PFSK-1 (cell line): ENCODE measurements around the gene TAGLN2.

Experiments
- POLR2AphosphoS5 ChIP-seq: IDR thresholded peaks from 2 replicates; pipeline ENCODE4 v1.6.1; 2012; ENCODE audit warnings: low read depth, mild to moderate bottlenecking, control low read depth, low read length, moderate library complexity
- TAF1 ChIP-seq: IDR thresholded peaks from 2 replicates; pipeline ENCODE4 v1.6.1; 2012; ENCODE audit warnings: low read length, control low read depth, borderline replicate concordance; ENCODE audit not compliant: insufficient read depth
- TF ChIP-seq, protein P1 (sequence below), 2 experiments: IDR thresholded peaks; 2 replicates each; pipeline versions ENCODE4 v1.6.1 to v1.8.0; 2011 to 2012; ENCODE audit warnings: low read depth in 2 of 2, low read length in 2 of 2, control low read depth in 1 of 2, inconsistent platforms in 1 of 2, mild to moderate bottlenecking in 1 of 2, moderate library complexity in 1 of 2; ENCODE audit not compliant: insufficient read depth in 1 of 2

DNA sequence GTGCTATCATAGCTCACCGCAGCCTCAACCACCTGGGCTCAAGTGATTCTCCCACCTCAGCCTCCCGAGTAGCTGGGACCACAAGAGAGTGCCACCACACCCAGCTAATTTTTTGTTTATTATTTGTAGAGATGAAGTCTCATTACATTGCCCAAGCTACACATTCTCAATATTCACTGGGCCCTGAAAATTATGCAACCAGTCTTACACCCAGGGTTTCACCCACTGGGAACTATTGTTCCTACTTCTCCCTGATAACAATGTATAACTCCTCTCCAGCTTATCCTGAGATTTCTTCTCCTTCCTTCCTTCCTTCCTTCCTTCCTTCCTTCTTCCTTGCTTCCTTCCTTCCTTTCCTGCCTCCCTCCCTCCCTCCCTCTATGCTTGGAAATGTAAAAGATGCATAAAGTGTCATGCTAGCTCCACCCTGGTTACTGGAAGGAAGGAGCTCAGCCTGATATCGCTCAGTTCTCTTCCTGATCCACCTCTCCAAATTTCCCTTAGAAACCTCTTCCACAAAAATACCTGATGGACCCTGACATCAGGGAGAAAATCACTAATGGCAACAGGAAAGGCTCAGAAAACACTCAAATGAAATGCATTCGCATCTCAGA, 51.7 kb downstream of the TAGLN2 start:
- no peak for TF ChIP-seq POLR2AphosphoS5
- TF ChIP-seq, protein P1, sequence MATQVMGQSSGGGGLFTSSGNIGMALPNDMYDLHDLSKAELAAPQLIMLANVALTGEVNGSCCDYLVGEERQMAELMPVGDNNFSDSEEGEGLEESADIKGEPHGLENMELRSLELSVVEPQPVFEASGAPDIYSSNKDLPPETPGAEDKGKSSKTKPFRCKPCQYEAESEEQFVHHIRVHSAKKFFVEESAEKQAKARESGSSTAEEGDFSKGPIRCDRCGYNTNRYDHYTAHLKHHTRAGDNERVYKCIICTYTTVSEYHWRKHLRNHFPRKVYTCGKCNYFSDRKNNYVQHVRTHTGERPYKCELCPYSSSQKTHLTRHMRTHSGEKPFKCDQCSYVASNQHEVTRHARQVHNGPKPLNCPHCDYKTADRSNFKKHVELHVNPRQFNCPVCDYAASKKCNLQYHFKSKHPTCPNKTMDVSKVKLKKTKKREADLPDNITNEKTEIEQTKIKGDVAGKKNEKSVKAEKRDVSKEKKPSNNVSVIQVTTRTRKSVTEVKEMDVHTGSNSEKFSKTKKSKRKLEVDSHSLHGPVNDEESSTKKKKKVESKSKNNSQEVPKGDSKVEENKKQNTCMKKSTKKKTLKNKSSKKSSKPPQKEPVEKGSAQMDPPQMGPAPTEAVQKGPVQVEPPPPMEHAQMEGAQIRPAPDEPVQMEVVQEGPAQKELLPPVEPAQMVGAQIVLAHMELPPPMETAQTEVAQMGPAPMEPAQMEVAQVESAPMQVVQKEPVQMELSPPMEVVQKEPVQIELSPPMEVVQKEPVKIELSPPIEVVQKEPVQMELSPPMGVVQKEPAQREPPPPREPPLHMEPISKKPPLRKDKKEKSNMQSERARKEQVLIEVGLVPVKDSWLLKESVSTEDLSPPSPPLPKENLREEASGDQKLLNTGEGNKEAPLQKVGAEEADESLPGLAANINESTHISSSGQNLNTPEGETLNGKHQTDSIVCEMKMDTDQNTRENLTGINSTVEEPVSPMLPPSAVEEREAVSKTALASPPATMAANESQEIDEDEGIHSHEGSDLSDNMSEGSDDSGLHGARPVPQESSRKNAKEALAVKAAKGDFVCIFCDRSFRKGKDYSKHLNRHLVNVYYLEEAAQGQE (IDR thresholded peaks at IDR 0.05; ENCODE audit: insufficient read depth in 1 of 2, low read depth in 2 of 2, low read length in 2 of 2) = no peak
- no peak for TF ChIP-seq TAF1
